Esophagus muscularis mucosa (tissue), 3 donors: ENCODE measurements around the gene C5AR1.

Experiments used
- CTCF ChIP-seq, 3 experiments: fragments of 200-600 bp in 2 of 3; fragments of 450-650 bp in 1 of 3; sonication (generic) in 2 of 3; IDR thresholded peaks; one replicate each; pipeline ENCODE4 v1.5.1; 2017 to 2019; ENCODE audit warnings: antibody characterized with exemption in 3 of 3, mild to moderate bottlenecking in 2 of 3, moderate library complexity in 1 of 3
- POLR2A ChIP-seq: fragments of 450-650 bp; IDR thresholded peaks from one replicate; pipeline ENCODE4 v1.6.1; 2017; ENCODE audit warnings: antibody characterized with exemption, moderate library complexity, mild to moderate bottlenecking, low read depth
- POLR2AphosphoS5 ChIP-seq, 2 donors: sonication (generic); formaldehyde crosslinking; IDR thresholded peaks; one replicate each; pipeline ENCODE4 v1.6.1; 2017; ENCODE audit warnings: antibody characterized with exemption in 2 of 2

- no peak for TF ChIP-seq CTCF (IDR thresholded peaks at IDR 0.05)
- TF ChIP-seq POLR2AphosphoS5 (IDR thresholded peaks at IDR 0.05), result peak in 1 of 2 donors; percentile 56
- no peak for TF ChIP-seq POLR2A
Measured at GRCh38 chr19:47275791-47276461, 33.7 kb upstream of the C5AR1 start.
